ENCODE data around the gene TRAK2.

DNA sequence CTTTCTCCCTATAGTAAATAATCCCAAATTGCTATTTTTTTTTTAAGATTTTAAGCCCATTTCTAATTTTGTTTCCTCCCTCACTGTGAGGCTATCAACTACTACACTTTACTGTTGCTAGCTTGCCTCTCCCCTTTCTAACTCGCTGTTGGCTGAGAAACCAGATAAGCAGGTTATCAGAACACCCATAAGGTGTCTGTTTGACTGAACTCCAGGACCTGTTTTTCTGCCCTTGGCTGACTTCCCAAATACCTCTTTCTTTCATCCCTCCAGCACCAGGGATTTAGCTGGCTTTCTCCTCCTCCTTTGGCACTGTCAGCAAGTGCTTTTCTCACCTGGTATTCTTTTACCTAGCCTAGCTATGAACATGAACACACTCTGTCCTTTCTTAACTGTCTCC, 11.1 kb downstream of the TRAK2 start:
- no peak for TF ChIP-seq POLR2A (IDR thresholded peaks at IDR 0.05)
- TF ChIP-seq POLR2AphosphoS5 (IDR thresholded peaks at IDR 0.05), result peak in 2 of 3 donors; percentile 16 to 22
